ENCODE results near the gene RNF169.
A peak's percentile ranks its signal among the peaks of the same experiment; 100 is the strongest.

The RNF169 gene

DNA sequence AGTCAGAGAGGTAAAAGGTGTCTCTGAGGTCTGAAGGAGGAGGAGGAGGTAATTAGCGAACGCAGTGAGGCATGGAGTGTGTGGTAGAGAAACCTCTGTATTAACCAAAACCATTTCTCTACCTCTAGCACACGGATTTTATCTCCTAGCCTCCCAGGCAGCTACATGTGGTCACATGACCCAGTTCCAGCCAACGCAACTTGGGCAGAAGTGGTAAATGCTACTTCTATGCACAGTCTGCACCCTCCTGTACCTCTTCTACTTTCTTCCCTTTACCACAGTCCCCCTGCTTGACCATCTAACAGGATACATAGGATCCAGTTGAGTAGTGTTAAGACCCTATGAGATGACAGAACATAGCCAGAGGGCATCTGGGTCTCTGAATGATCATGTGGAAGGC, 104.6 kb downstream of the RNF169 start:
- H3K9me3 ChIP-seq (ENCODE audit: low read length): no peaks in the 10 kb centered on the region
- H3K4me3 ChIP-seq (ENCODE audit: low read depth in 1 of 2, low read length in 2 of 2): no peak overlapping the region
- no peak overlapping the region for H3K9ac ChIP-seq (ENCODE audit: low read length)
- H3K36me3 ChIP-seq (ENCODE audit: insufficient read depth, low read length): peaks cover 31% of the 10 kb centered on the region
- H3K27me3 ChIP-seq (ENCODE audit: control insufficient read depth in 1 of 2, insufficient read depth in 2 of 2, low read length in 2 of 2): no peaks in the 10 kb centered on the region
- no peaks in the 10 kb centered on the region for H3K4me1 ChIP-seq (ENCODE audit: insufficient read depth, low read length)
- no peak overlapping the region for H3K27ac ChIP-seq (ENCODE audit: low read depth, low read length)

DNA sequence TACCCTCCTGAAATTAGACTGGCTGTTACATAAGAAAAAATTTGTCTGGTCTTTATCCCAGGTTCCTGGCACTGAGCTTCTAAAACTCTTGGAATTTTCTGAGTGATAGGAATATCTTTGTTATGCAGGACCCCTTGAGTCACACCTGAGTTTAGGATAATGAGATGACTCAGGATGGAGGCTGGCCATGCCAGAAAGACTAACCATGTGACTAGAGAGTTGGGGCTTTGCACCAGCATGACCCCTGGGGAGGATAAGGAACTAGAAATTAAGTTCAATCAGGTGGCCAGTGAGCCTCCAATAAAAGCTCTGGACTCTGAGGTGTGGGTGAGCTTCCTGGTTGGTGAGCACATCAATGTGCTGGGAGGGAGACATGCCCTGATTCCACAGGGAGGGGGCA, 112.1 kb downstream of the RNF169 start:
- Histone ChIP-seq H3K36me3 (ENCODE audit: insufficient read depth, low read length) (peaks cover 20% of the 10 kb centered on the region), H3K4me1 (ENCODE audit: insufficient read depth, low read length) (no peaks in the 10 kb centered on the region), H3K27ac (ENCODE audit: low read depth, low read length) (no peak overlapping the region), H3K9me3 (ENCODE audit: low read length) (peaks cover 7% of the 10 kb centered on the region), H3K9ac (ENCODE audit: low read length) (no peak overlapping the region), H3K4me3 (ENCODE audit: low read depth in 1 of 2, low read length in 2 of 2) (no peak overlapping the region), H3K27me3 (ENCODE audit: control insufficient read depth in 1 of 2, insufficient read depth in 2 of 2, low read length in 2 of 2) (no peaks in the 10 kb centered on the region)

DNA sequence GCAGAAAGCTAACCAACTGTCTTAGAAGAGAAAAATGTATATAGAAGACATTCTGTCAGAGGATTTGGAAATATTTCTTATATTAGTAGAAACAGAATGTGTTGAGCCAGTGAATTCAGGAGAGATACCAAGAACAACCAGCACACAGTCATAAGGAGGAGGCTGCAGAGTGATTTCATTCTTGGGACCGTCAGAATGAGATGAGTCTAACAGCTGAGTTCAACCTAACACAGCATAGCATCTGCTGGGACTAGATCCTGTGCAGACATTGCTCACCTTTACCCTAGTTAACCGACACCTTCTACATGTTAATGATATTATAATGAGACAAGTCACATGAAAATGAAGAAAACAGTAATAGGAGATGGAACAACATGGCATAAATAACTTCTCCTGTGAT, 114.8 kb downstream of the RNF169 start:
- Histone ChIP-seq H3K9me3 (ENCODE audit: low read length) (peaks cover 29% of the 10 kb centered on the region), H3K9ac (ENCODE audit: low read length) (no peak overlapping the region), H3K36me3 (ENCODE audit: insufficient read depth, low read length) (peaks cover 21% of the 10 kb centered on the region), H3K4me3 (ENCODE audit: low read depth in 1 of 2, low read length in 2 of 2) (no peak overlapping the region), H3K27ac (ENCODE audit: low read depth, low read length) (no peak overlapping the region), H3K4me1 (ENCODE audit: insufficient read depth, low read length) (no peaks in the 10 kb centered on the region), H3K27me3 (ENCODE audit: control insufficient read depth in 1 of 2, insufficient read depth in 2 of 2, low read length in 2 of 2) (no peaks in the 10 kb centered on the region)

DNA sequence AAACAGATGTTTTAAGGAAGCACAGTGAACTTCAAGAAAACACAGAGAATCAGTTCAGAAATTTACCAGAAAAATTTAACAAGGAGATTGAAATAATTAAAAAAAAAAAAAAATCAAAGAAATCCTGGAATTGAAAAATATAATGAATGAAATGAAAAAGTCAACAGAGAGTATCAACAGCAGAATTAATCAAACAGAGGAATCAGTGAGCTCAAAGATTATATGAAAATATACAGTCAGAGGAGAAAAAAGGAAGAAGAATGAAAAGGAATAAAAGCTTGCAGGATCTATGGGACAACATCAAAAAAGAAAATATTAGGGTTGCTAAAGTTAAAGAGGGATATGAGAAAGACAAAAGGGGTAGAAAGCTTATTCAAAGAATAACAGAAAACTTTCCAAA, 117.9 kb downstream of the RNF169 start:
- Histone ChIP-seq H3K27me3 (ENCODE audit: control insufficient read depth in 1 of 2, insufficient read depth in 2 of 2, low read length in 2 of 2) (no peaks in the 10 kb centered on the region), H3K4me3 (ENCODE audit: low read depth in 1 of 2, low read length in 2 of 2) (peak overlapping the region in 1 of 2 donors; percentile 16), H3K27ac (ENCODE audit: low read depth, low read length) (no peak overlapping the region), H3K36me3 (ENCODE audit: insufficient read depth, low read length) (peaks cover 29% of the 10 kb centered on the region), H3K9ac (ENCODE audit: low read length) (no peak overlapping the region), H3K9me3 (ENCODE audit: low read length) (peaks cover 51% of the 10 kb centered on the region), H3K4me1 (ENCODE audit: insufficient read depth, low read length) (no peaks in the 10 kb centered on the region)

DNA sequence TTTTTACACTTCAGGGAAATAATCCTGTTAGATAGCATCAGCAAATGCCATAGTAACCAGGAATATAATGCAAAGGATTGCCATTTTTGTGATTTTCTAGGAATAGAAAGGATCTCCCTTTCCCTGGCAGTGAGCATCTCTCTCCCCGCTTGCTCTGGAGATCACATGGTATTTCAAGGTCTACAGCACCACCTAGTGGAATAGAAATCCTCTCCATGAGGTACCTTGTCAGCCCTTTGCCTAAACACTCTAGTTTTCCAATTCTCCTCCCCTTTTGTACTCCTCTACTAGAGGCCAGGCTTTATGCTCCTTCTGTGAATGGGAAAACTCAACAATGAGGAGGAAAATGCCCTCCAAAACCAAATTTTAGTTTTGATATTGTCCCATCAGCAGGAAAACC, 121.8 kb downstream of the RNF169 start:
- no peak overlapping the region for H3K4me3 ChIP-seq (ENCODE audit: low read depth in 1 of 2, low read length in 2 of 2)
- peaks cover 23% of the 10 kb centered on the region for H3K36me3 ChIP-seq (ENCODE audit: insufficient read depth, low read length)
- no peak overlapping the region for H3K27ac ChIP-seq (ENCODE audit: low read depth, low read length)
- H3K27me3 ChIP-seq (ENCODE audit: control insufficient read depth in 1 of 2, insufficient read depth in 2 of 2, low read length in 2 of 2): no peaks in the 10 kb centered on the region
- no peak overlapping the region for H3K9ac ChIP-seq (ENCODE audit: low read length)
- no peaks in the 10 kb centered on the region for H3K4me1 ChIP-seq (ENCODE audit: insufficient read depth, low read length)
- peaks cover 61% of the 10 kb centered on the region for H3K9me3 ChIP-seq (ENCODE audit: low read length)

DNA sequence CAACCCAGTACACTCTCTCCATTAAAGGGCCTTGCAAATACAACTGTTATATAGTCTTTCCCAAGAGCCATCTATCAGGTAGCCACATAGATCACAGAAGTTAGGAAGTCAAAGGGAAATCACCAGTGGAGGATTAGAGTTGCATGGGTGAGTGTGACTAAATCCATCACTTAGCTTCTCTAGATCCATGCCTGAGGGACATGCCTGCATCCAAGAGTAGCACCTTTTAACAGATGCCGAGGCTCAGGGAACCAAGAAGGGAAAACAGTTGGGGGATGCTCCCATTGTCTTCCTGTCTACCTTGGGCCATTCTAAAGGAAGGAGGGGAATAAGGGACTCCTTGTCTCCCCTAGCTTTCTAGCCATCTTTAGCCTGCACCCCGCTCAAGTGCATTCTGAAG, 122.4 kb downstream of the RNF169 start:
- no peak overlapping the region for H3K9ac ChIP-seq (ENCODE audit: low read length)
- peaks cover 19% of the 10 kb centered on the region for H3K36me3 ChIP-seq (ENCODE audit: insufficient read depth, low read length)
- no peak overlapping the region for H3K27ac ChIP-seq (ENCODE audit: low read depth, low read length)
- H3K27me3 ChIP-seq (ENCODE audit: control insufficient read depth in 1 of 2, insufficient read depth in 2 of 2, low read length in 2 of 2): no peaks in the 10 kb centered on the region
- H3K9me3 ChIP-seq (ENCODE audit: low read length): peaks cover 55% of the 10 kb centered on the region
- no peak overlapping the region for H3K4me3 ChIP-seq (ENCODE audit: low read depth in 1 of 2, low read length in 2 of 2)
- H3K4me1 ChIP-seq (ENCODE audit: insufficient read depth, low read length): no peaks in the 10 kb centered on the region

DNA sequence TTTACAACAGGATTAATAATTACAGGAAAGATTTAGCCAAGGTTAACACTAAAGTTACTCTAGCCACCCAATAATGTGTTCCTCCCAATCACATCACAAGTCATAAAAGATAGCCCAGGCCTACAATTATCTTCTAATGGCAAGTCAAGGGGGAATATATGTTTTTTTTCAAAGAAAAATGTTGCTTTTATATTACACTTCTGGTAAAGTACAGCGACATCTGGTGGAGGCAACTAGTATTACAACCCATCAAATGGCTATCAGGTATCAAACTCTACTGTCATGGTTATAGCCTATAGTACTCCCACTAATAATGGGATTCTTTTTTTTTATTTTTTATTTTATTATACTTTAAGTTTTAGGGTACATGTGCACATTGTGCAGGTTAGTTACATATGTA, 128.5 kb downstream of the RNF169 start:
- no peak overlapping the region for H3K27ac ChIP-seq (ENCODE audit: low read depth, low read length)
- H3K9ac ChIP-seq (ENCODE audit: low read length): no peak overlapping the region
- H3K36me3 ChIP-seq (ENCODE audit: insufficient read depth, low read length): peaks cover 9% of the 10 kb centered on the region
- no peak overlapping the region for H3K4me3 ChIP-seq (ENCODE audit: low read depth in 1 of 2, low read length in 2 of 2)
- peaks cover 9% of the 10 kb centered on the region for H3K9me3 ChIP-seq (ENCODE audit: low read length)
- H3K27me3 ChIP-seq (ENCODE audit: control insufficient read depth in 1 of 2, insufficient read depth in 2 of 2, low read length in 2 of 2): no peaks in the 10 kb centered on the region
- no peaks in the 10 kb centered on the region for H3K4me1 ChIP-seq (ENCODE audit: insufficient read depth, low read length)
